ENCODE measurements around the gene SLC18A3.

The SLC18A3 gene

DNA sequence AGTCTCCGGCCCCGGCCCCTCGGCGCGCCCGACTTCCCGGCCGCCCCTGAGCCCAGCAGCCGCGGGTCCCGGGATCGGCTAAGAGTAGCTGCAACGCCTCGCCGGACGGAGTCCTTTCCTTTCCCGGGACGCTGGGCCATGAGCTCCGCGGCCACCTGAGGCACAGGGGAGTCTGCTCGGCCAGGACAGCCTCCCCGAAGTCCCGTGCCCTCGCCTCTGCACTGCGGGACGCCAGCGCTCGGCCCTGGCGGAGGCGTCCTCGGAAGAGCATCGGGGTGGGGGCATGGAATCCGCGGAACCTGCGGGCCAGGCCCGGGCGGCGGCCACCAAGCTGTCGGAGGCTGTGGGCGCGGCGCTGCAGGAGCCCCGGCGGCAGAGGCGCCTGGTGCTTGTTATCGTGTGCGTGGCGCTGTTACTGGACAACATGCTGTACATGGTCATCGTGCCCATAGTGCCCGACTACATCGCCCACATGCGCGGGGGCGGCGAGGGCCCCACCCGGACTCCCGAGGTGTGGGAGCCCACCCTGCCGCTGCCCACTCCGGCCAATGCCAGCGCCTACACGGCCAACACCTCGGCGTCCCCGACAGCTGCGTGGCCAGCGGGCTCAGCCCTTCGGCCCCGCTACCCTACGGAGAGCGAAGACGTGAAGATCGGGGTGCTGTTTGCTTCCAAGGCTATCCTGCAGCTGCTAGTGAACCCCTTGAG lies 502 bp downstream of the SLC18A3 start:
- TF ChIP-seq, protein P1, sequence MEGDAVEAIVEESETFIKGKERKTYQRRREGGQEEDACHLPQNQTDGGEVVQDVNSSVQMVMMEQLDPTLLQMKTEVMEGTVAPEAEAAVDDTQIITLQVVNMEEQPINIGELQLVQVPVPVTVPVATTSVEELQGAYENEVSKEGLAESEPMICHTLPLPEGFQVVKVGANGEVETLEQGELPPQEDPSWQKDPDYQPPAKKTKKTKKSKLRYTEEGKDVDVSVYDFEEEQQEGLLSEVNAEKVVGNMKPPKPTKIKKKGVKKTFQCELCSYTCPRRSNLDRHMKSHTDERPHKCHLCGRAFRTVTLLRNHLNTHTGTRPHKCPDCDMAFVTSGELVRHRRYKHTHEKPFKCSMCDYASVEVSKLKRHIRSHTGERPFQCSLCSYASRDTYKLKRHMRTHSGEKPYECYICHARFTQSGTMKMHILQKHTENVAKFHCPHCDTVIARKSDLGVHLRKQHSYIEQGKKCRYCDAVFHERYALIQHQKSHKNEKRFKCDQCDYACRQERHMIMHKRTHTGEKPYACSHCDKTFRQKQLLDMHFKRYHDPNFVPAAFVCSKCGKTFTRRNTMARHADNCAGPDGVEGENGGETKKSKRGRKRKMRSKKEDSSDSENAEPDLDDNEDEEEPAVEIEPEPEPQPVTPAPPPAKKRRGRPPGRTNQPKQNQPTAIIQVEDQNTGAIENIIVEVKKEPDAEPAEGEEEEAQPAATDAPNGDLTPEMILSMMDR (conservative IDR thresholded peaks at IDR 0.05; ENCODE audit: low read depth, low read length), result no peak
- DNase-seq (ENCODE audit: low read depth), result no peak
- no peak overlapping the region for H3K4me3 ChIP-seq (ENCODE audit: low read depth, low read length)

- TF ChIP-seq, protein P1 (conservative IDR thresholded peaks at IDR 0.05; ENCODE audit: low read depth, low read length), result no peak
- no peak overlapping the region for H3K4me3 ChIP-seq (ENCODE audit: low read depth, low read length)
- no peak for DNase-seq (ENCODE audit: low read depth)
Measured at GRCh38 chr10:49611166-49611815, 1.2 kb downstream of the SLC18A3 start.

GRCh38 chr10:49611816-49612512 lies 1.9 kb downstream of the SLC18A3 start:
- no peak for DNase-seq (ENCODE audit: low read depth)
- no peak overlapping the region for H3K4me3 ChIP-seq (ENCODE audit: low read depth, low read length)
- TF ChIP-seq, protein P1 (conservative IDR thresholded peaks at IDR 0.05; ENCODE audit: low read depth, low read length), result no peak

DNA sequence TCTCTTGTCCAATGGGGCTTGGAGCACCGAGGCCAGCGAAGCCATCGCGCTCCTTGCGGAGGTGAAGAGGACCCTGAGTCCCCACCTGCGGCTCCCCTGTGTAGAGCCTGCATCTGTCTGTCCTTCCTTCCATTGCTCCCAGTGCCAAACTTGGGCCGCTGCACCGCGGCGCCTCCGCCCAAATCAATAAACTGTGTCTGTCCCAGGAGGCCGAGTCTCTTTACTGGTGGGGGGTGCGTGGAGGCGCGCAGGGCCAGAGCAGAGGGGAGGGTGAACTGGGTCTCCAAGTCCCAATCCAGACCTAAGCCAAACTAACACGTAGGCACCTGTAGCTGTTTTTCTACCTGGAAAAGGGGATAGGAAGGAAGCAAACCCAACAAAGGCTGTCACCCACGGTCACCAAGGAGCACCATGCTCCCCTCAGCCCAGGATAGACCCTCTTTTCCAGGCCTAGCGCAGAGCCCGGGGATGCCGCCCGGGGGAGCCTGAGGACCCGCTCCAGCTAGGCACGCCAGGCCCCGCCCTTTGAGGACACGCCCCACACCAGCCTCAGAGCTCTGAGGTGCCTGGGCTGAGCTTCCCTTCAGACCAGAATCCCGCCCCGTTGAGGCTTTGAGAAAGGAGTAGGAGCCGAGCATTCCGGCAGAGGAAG lies 2.5 kb downstream of the SLC18A3 start:
- DNase-seq (ENCODE audit: low read depth), result no peak
- no peak overlapping the region for H3K4me3 ChIP-seq (ENCODE audit: low read depth, low read length)
- TF ChIP-seq, protein P1 (conservative IDR thresholded peaks at IDR 0.05; ENCODE audit: low read depth, low read length), result no peak

GRCh38 chr10:49613165-49613881 lies 3.2 kb downstream of the SLC18A3 start:
- TF ChIP-seq, protein P1 (conservative IDR thresholded peaks at IDR 0.05; ENCODE audit: low read depth, low read length), result no peak
- H3K4me3 ChIP-seq (ENCODE audit: low read depth, low read length), result no peak overlapping the region
- no peak for DNase-seq (ENCODE audit: low read depth)

DNA sequence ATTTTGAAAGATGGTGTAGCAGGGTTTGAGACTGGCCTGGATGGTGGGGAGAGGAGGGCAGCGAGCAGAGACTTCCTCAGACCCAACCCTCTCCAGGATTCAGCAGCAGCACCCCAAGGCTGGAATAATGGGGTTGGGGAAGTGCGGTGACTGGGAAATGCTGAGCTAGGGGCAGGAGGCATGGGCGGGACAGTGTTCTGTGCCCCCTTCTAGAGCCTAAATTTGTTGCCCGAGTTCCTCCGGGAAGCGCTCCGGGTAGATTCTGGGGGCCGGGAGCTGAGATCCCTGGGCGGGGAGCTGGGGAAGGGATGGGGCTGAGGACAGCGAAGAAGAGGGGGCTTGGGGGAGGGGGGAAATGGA lies 3.8 kb downstream of the SLC18A3 start, which contains the start of gene CHAT:
Gene CHAT (plus strand): TSS at position 156 of the 360 bp plus-strand sequence. CDS start 153 bp downstream, at position 309.
- DNase-seq (ENCODE audit: low read depth), result no peak
- TF ChIP-seq, protein P1 (conservative IDR thresholded peaks at IDR 0.05; ENCODE audit: low read depth, low read length), result no peak
- H3K4me3 ChIP-seq (ENCODE audit: low read depth, low read length), result no peak within 1 kb of the TSS
